Measurements from ENCODE around the gene CAAP1. TPM values are rescaled to one million over a fixed set of nuclear protein-coding genes. Genes with fewer than 3 reads are reported as not detected.

The CAAP1 gene
- total RNA-seq, 1 donor from 2014 or later = 14.3 TPM

DNA sequence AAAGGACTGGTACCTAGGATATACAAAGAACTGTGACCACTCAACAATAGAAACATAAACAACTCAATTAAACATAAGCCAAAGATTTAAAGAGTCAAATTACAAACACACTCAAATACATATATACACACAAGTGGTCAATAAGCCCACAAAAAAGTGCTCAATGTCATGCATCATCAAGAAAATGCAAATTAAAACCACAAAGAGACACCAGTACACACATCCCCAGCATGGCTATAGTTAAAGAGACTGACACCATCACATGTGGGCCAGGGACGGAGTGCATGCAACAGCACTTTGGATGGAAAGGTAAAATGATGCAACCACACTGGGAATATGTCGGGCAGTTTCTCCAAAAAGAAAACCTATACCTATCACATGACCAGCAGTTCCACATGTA, 89.7 kb downstream of the CAAP1 start:
- no peaks in the 10 kb centered on the region for H3K4me1 Mint-ChIP-seq (ENCODE audit: low read depth, unreplicated experiment)
- H3K4me3 Mint-ChIP-seq (ENCODE audit: unreplicated experiment) = no peak overlapping the region
- no peak for DNase-seq
- H3K27me3 Mint-ChIP-seq (ENCODE audit: unreplicated experiment) = peaks cover 2% of the 10 kb centered on the region
- H3K9me3 Mint-ChIP-seq (ENCODE audit: unreplicated experiment) = no peaks in the 10 kb centered on the region
- no peaks in the 10 kb centered on the region for H3K36me3 Mint-ChIP-seq (ENCODE audit: unreplicated experiment)
- TF ChIP-seq, protein P1, sequence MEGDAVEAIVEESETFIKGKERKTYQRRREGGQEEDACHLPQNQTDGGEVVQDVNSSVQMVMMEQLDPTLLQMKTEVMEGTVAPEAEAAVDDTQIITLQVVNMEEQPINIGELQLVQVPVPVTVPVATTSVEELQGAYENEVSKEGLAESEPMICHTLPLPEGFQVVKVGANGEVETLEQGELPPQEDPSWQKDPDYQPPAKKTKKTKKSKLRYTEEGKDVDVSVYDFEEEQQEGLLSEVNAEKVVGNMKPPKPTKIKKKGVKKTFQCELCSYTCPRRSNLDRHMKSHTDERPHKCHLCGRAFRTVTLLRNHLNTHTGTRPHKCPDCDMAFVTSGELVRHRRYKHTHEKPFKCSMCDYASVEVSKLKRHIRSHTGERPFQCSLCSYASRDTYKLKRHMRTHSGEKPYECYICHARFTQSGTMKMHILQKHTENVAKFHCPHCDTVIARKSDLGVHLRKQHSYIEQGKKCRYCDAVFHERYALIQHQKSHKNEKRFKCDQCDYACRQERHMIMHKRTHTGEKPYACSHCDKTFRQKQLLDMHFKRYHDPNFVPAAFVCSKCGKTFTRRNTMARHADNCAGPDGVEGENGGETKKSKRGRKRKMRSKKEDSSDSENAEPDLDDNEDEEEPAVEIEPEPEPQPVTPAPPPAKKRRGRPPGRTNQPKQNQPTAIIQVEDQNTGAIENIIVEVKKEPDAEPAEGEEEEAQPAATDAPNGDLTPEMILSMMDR (IDR thresholded peaks at IDR 0.05; ENCODE audit: partially characterized antibody, unreplicated experiment) = no peak
- no peak overlapping the region for H3K27ac Mint-ChIP-seq (ENCODE audit: unreplicated experiment)

DNA sequence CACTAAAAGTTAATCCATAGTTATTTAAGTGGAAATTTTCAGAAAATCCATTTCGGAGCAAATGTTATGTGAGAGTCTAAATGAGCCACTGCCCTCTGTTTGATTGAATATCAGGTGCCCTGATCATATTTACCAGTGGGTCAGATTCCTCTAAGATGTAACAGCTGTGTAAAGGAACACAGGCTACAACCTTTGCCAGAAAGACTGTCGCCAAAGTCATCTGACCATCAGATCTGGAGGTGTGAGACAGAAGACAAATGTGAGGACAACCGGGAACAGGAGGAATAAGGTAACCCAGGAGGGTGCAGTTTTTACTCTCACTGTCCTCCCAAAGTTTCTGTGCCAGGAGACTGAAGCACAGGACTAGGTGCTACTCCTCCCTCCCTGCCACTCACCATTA, 90.8 kb downstream of the CAAP1 start:
- DNase-seq = no peak
- Mint-ChIP-seq H3K36me3 (ENCODE audit: unreplicated experiment) (no peaks in the 10 kb centered on the region), H3K4me1 (ENCODE audit: low read depth, unreplicated experiment) (no peaks in the 10 kb centered on the region), H3K4me3 (ENCODE audit: unreplicated experiment) (no peak overlapping the region), H3K27ac (ENCODE audit: unreplicated experiment) (no peak overlapping the region), H3K27me3 (ENCODE audit: unreplicated experiment) (peaks cover 2% of the 10 kb centered on the region), H3K9me3 (ENCODE audit: unreplicated experiment) (no peaks in the 10 kb centered on the region)
- TF ChIP-seq, protein P1 (IDR thresholded peaks at IDR 0.05; ENCODE audit: partially characterized antibody, unreplicated experiment) = no peak

DNA sequence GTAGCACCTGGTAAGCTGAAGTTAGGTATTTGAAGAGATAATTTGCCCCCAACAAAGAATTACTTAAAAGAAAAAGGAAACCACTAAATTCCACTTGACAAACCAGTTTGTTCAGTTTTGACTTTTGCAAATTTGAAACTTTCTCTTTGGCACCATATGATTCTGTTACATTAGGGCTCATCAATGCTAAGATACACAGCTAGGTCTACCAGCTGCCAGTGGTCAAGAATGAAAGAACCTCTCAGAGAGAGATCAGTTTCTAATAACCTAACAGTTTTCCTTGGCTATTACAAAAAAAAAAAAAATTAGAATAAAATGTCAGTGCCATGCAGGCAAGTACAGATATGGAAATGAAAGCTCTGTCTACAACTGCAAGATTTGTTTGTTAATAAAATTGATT, 92.3 kb downstream of the CAAP1 start:
- TF ChIP-seq, protein P1 (IDR thresholded peaks at IDR 0.05; ENCODE audit: partially characterized antibody, unreplicated experiment) = no peak
- H3K9me3 Mint-ChIP-seq (ENCODE audit: unreplicated experiment) = no peaks in the 10 kb centered on the region
- no peak overlapping the region for H3K4me3 Mint-ChIP-seq (ENCODE audit: unreplicated experiment)
- no peaks in the 10 kb centered on the region for H3K4me1 Mint-ChIP-seq (ENCODE audit: low read depth, unreplicated experiment)
- H3K36me3 Mint-ChIP-seq (ENCODE audit: unreplicated experiment) = no peaks in the 10 kb centered on the region
- peaks cover 2% of the 10 kb centered on the region for H3K27me3 Mint-ChIP-seq (ENCODE audit: unreplicated experiment)
- DNase-seq = no peak
- H3K27ac Mint-ChIP-seq (ENCODE audit: unreplicated experiment) = no peak overlapping the region

DNA sequence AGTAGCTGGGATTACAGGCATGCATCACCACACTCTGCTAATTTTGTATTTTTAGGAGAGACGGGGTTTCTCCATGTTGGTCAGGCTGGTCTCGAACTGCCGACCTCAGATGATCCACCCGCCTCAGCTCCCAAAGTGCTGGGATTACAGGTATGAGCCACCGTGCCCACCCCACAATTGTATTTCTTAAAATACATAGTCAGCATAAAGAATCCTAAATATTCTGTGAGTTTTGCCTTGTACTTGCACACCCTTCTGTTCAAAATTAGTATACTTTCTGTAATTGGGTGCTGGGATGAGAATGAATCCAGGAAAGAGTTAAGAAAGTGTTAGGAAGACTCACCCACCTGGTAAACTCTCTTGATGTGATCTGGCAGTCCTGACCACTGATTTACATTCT, 101.3 kb downstream of the CAAP1 start:
- Mint-ChIP-seq H3K27me3 (ENCODE audit: unreplicated experiment) (no peaks in the 10 kb centered on the region), H3K27ac (ENCODE audit: unreplicated experiment) (no peak overlapping the region)

More for the DNA sequence above, 101.3 kb downstream of the CAAP1 start:
- peaks cover 4% of the 10 kb centered on the region for H3K4me1 Mint-ChIP-seq (ENCODE audit: low read depth, unreplicated experiment)
- no peaks in the 10 kb centered on the region for H3K36me3 Mint-ChIP-seq (ENCODE audit: unreplicated experiment)
- no peak overlapping the region for H3K4me3 Mint-ChIP-seq (ENCODE audit: unreplicated experiment)
- TF ChIP-seq, protein P1 (IDR thresholded peaks at IDR 0.05; ENCODE audit: partially characterized antibody, unreplicated experiment) = no peak
- DNase-seq = no peak
- H3K9me3 Mint-ChIP-seq (ENCODE audit: unreplicated experiment) = no peaks in the 10 kb centered on the region

Other genes starting within 250 kb of the CAAP1 start
- 53.4 TPM for gene PLAA, start 54.4 kb upstream of the CAAP1 start, total RNA-seq (ENCODE audit: unreplicated experiment)
- 6.0 TPM for gene IFT74, start 63.6 kb upstream of the CAAP1 start, total RNA-seq (ENCODE audit: unreplicated experiment)
- gene LRRC19, start 112.9 kb upstream of the CAAP1 start, total RNA-seq (ENCODE audit: unreplicated experiment) = not detected
- gene TEK, start 216.4 kb upstream of the CAAP1 start, total RNA-seq (ENCODE audit: unreplicated experiment) = 1.0 TPM

Data from glutamatergic neuron (in vitro differentiated cells).